NCI-H1092 treated with DMSO at 0.1 percent for 48 hours (cell line): ENCODE data around the gene TJAP1.
A peak's percentile ranks its signal among the peaks of the same experiment; 100 is the strongest.

Experiments
- DNase-seq: peaks from one replicate; lab custom pipeline; 2025; lab: John Stamatoyannopoulos, UW

Gene TJAP1, protein sequence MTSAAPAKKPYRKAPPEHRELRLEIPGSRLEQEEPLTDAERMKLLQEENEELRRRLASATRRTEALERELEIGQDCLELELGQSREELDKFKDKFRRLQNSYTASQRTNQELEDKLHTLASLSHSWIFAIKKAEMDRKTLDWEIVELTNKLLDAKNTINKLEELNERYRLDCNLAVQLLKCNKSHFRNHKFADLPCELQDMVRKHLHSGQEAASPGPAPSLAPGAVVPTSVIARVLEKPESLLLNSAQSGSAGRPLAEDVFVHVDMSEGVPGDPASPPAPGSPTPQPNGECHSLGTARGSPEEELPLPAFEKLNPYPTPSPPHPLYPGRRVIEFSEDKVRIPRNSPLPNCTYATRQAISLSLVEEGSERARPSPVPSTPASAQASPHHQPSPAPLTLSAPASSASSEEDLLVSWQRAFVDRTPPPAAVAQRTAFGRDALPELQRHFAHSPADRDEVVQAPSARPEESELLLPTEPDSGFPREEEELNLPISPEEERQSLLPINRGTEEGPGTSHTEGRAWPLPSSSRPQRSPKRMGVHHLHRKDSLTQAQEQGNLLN

DNA sequence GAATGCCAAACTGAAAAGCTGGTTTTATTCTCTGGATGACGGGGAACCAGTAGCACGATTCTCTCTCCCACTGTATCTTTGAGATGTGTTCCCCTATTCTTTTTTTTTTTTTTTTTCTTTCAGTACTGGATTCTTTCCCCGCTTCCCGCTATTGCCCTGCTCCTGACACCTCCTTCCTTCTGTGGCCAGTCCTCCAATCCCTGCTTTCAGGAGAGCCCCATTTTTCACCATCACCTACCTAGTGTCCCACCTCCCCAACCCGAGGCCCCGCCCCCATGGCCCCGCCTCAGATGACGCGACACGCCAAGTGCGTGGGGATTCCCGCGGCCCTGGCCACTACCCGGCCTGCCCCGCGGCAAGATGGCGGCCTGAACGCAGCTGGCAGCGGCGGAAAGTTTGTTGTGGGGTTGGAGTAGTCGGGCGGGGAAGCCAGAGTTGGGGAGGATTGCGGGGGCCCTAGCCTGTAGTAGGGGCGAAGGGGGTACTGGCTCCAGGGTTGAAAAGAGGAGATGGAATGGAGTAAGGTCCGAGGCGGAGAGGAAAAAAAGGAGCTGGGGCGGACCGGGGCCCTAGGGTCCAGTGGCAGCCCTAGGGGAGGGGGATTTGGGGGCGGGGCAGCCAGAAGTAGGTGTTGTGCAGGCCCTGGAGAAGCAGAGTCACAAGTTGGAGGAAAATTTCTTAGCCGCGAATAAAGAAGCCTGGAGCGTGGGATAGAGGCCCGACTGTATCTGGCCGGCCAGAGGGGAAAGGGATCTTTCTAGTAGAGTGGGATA, at the start of gene TJAP1:
Gene TJAP1, plus strand, starts transcription at position 336 of the 773 bp plus-strand sequence. CDS start 21,432 bp downstream, outside the sequence.
- DNase-seq: peak; percentile 97

DNA sequence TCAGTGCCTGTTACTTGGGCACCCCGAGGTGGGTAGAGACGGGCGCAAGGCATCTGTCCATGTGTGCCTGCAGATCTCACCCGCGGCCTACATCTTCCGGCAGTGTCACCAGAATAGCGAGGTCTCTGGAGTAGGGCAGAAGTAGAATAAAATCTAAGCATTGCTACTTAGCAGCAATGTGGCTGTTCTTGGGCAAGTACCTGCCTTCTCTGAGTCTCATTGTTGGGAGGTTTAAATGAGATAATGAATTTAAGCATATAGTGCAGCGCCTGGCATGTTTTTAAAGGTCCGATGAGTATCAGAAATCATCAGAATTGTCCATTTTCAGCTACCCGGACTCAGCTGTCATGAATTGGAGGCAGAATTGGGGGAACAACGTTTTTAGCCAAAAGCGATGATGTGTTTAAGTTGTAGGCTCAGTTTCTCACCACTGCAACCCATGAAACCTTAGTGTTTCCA, 49.2 kb upstream of the TJAP1 start:
- no peak for DNase-seq

DNA sequence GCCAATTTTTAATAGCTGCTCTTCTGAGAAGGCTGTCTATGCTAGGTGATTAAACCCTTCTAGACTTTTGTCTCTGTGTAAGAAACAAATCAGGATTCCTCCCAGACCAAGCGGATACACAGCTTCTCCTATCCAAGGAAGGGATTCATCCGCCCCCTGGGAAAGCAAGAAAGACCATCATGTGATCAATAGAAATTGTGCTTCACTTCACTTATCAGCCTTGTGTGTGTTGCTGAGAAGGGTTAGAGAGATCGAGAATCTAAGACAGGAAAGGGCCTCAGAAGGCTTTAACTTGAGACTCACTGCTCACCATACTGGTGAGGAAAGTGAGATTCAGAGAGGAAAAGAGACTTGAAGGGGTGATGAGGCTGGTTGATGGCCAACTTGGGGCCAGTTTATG, 48.5 kb upstream of the TJAP1 start:
- DNase-seq: no peak

DNA sequence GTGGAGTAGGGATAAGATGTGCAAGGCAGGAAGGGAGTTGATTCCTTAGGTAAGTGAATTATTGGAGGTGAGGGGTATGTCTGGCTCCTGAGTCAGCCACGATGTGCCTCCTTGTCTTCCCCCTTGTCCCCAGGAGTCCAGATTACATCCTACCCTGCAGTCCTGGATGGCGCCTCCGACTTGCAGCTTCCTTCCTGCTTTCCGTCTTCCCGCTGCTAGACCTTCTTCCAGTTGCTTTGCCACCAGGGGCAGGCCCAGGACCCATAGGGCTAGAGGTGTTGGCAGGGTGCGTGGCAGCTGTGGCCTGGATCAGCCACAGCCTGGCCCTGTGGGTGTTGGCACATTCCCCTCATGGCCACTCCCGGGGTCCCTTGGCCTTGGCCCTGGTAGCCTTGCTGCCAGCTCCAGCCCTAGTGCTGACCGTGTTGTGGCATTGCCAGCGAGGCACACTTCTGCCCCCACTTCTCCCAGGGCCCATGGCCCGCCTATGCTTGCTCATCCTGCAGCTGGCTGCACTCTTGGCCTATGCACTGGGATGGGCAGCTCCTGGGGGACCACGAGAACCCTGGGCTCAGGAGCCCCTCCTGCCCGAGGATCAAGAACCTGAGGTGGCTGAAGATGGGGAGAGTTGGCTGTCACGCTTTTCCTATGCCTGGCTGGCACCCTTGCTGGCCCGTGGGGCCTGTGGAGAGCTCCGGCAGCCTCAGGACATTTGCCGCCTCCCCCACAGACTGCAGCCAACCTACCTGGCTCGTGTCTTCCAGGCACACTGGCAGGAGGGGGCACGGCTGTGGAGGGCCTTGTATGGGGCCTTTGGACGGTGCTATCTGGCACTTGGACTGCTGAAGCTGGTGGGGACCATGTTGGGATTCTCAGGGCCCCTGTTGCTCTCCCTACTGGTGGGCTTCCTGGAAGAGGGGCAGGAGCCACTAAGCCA, 45.1 kb upstream of the TJAP1 start:
- no peak for DNase-seq

DNA sequence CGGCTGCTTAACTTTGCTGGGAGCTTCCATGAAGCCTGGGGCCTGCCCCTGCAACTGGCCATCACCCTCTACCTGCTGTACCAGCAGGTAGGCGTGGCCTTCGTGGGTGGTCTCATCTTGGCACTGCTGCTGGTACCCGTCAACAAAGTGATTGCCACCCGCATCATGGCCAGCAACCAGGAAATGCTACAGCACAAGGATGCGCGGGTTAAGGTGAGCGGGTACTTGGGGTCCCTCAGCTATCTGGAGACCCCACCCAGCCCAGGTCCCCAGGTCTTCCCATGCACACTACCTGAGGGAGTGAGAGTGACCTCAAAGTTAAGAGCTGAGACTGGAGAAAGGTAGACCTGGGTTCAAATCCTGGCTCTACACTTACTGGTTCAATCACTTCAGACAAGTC, 44.2 kb upstream of the TJAP1 start:
- DNase-seq: no peak

DNA sequence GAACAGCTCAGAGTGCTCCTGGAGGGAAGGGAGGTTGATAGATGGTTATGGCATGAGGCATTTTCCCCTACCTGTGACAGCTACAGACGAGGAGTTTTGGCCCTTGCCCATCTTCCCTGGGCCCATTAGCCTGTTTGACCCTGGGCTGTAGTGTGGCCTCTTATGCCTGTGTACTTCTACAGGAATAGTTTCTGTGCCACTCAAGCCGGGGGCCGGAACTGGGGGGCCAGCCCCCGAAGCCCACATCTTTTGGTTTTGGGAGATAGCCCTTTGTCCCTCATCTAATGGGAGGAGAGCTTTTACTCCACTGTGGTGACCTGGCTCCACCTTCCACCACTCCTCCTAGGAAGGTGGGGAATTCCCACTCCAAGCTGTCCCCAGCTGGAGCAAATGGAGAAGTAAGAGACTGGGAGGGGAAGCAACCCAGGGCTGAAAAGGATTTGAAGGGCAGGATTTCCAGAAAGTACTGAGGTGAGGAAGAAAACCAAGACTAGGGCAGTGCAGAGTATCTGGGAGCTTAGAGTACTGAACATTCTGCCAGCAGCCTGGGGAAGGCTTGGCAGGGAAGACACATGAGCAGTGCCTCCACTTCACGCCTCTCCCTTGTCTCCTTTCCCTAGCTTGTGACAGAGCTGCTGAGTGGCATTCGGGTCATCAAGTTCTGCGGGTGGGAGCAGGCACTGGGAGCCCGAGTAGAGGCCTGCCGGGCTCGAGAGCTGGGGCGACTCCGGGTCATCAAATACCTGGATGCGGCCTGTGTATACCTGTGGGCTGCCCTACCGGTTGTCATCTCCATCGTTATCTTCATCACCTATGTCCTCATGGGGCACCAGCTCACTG, 43.1 kb upstream of the TJAP1 start:
- no peak for DNase-seq

DNA sequence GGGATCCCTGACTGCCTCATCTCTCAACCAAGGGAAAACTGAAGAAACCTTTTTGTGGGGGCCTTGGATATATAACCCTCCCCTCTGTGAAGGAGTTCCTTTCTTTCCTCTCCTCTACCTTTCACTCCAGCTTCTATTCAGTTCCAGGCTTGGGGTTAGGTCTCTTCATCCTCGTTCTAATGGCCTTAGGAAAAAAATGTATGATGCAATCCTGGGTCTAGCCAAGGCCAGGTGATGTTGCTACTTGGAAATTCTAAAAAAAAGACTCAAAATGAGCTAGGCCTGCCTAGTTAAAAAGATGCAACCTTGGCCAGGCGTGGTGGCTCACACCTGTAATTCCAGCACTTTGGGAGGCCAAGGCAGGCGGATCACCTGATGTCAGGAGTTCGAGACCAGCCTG, 42.4 kb upstream of the TJAP1 start:
- no peak for DNase-seq

DNA sequence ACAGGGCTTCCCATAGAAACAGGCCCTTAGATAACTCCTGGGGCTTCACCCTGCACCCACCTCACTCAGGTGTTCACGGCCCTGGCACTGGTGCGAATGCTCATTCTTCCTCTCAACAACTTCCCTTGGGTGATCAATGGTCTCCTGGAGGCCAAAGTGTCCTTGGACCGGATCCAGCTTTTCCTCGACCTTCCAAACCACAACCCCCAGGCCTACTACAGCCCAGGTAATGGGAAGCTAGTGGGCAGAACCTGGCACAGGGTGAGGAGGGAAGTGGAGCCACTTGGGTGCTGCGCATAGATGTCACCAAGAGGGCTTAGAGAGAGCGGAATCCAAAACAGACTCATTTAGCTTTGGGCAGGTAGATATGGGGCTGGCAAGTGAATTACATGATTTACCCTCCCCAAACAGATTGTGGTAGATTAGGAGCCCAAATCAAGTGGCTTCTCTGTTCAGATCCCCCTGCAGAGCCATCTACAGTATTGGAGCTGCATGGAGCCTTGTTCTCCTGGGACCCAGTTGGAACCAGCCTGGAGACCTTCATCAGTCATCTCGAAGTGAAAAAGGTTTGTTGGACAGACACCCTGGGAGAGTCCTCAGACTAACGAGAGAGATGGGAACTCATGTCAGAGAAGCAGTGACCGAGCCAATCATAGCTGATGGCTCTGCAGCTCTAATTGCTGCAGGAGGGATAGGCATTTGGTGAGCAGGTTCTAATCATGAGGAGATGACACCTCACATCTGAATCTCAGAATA, 41.5 kb upstream of the TJAP1 start:
- no peak for DNase-seq

DNA sequence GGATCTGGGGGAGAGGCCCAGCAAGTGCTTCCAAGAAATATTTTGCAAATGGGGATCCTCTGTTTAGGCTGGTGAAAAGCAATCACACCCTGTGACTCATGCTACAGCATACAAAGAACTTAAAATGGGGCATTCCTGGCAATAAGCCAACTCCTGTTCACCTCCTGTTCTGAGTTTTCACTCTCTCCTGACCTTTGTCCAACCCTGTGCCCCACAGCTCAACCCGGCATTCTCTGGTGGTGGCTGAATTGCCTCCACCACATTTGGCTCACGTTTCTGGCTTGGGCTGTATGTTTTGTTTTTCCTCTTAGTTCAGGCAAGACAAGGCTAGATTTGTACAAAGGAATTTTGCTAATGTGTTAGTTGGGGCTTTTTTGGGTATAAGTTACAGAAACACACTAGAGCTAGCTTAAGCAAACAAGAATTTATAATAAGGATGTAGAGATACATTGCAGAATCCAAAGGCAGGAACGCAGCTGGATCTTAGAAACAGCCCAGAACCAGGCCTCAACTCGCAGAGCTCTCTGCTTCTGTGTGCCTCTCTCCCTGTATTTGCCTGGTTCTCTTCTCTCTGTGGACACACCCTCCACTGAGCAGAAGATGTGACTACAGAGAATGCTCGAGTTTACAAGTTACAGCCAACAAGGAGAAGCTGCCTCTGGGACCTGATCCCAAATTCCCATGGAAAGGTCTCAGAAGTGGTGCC, 40.6 kb upstream of the TJAP1 start:
- no peak for DNase-seq

DNA sequence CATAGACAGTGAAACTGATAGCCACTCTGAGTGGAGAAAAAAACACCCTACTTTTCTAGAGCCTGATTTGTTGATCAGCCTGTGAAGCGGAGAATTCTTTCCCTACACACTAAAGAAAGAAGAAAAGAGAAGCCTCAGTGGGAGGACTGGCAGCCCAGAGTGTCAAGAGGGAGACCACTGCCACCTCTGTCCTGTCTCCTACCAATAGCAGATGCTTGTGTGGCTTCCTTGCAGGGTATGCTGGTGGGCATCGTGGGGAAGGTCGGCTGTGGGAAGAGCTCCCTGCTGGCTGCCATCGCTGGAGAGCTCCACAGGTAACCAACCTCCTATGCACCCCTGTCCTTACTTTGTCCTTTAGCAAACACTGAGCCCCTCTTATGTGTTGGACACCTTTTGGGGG, 39.7 kb upstream of the TJAP1 start:
- no peak for DNase-seq

DNA sequence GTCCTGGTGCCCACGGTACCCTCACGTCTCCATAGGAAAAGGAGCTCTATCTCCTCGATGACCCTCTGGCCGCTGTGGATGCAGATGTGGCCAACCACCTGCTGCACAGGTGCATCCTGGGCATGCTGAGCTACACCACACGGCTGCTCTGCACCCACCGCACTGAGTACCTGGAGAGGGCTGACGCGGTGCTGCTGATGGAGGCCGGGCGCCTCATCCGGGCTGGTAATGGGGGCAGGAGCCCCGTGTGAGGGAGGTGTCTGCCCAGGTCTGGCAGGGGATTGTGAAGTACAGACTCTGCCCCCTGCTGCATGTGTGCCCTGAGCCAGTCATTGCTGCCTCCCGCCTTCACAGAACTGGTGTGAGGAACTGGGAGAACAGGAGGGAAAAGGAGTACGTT, 34.4 kb upstream of the TJAP1 start:
- DNase-seq: no peak

DNA sequence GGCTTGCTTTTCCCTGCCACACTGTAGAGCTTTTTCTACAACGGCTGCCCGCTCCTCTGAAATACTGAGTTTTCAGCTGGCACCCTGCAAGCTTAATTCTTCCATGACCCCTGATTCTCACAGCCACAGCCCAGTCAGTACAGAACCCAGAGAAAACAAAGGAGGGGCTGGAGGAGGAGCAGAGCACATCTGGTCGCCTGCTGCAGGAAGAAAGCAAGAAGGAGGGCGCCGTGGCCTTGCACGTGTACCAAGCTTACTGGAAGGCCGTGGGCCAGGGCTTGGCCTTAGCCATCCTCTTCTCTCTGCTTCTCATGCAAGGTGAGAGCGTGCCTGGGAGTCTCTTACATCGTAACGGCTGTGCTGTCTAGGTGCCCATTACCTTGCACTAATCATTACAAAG, 33.3 kb upstream of the TJAP1 start:
- DNase-seq: no peak

DNA sequence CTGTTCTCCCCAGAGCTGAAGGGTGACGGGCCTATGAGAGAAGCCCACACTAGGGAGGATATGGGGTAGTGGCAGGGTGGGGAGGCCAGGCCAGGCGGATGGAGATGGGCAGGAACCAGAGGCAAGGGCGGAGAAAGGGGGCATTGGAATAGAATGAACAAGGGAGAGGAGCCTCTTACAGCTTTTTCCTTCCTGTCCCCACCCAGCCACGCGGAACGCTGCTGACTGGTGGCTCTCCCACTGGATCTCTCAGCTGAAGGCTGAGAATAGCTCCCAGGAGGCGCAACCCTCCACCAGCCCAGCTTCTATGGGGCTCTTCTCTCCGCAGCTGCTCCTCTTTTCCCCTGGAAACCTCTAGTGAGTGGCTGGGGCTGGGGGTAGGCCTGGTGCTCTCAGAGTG, 32.8 kb upstream of the TJAP1 start:
- no peak for DNase-seq

DNA sequence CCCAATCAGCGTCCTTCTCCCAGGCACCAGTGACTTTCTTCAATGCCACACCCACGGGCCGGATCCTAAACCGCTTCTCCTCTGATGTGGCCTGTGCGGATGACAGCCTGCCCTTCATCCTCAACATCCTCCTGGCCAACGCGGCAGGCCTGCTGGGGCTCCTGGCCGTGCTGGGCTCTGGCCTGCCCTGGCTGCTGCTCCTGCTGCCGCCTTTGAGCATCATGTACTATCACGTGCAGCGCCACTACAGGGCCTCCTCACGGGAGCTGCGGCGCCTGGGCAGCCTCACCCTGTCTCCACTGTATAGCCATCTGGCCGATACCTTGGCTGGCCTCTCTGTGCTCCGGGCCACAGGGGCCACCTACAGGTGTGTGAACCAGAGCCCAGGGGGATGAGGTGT, 31.8 kb upstream of the TJAP1 start:
- DNase-seq: no peak

DNA sequence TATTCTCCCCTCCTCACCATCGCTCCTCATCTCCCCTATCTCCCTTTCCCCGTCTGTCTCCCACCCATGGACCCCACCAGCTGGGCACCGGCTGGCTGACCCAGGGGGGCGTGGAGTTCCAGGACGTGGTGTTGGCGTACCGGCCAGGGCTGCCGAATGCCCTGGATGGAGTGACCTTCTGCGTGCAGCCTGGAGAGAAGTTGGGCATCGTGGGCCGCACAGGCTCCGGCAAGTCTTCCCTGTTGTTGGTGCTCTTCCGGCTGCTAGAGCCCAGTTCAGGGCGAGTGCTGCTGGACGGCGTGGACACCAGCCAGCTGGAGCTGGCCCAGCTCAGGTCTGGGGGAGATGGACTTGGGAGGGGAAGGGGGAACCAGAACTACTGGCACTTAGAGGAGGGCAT, 29.8 kb upstream of the TJAP1 start:
- DNase-seq: no peak

DNA sequence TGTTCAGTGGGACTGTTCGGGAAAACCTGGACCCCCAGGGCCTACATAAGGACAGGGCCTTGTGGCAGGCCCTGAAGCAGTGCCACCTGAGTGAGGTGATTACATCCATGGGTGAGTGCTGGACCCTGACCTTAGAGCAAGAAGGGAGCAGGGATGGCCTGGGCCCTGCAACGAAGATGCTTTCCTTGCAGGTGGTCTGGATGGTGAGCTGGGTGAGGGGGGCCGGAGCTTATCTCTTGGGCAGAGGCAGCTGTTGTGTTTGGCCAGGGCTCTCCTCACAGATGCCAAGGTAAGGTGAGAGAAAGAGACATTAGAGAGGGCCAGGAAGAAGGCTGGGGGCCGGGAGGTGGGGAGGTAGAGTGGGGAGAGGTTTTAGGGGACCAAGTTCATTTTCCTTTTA, 28.5 kb upstream of the TJAP1 start:
- DNase-seq: no peak

DNA sequence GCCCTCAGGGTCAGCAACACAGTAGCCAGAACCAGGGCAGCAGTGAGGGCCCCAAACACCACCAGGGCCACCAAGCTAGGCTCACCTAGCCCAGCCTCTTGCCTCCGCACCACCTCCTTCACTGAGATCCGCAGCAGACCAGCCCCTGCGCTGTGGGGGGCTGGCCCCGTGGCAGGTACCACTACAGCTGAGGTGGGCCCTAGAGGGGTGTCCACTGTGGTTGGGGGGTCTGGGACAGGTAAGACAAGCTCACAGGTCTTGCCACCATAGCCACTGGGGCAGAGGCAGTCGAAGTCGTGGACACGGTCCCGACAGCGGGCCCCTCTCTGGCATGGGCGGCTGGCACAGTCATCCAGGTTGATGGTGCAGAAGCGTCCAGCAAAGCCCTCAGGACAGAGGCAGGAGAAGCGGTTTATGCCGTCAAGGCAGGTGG, 26.7 kb upstream of the TJAP1 start:
- DNase-seq: no peak

DNA sequence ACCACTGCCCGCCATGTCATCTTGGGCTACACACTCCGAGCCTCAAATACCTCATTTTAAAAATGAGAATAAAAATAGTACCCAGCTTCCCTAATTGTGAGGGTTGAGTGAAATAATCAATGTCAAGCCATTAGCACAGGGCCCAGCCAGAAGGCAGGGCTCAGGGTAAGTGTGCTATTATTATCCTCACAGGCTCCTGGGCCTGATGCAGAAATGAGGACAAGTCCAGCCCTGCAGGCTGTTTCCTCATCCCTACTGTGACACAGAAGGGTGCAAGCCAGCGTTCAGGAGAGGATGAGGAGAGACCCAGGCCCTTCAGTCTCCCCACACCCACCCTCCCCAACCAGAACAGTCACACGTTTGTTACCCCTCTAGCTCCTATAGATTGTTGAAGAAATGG, 26.0 kb upstream of the TJAP1 start:
- no peak for DNase-seq

DNA sequence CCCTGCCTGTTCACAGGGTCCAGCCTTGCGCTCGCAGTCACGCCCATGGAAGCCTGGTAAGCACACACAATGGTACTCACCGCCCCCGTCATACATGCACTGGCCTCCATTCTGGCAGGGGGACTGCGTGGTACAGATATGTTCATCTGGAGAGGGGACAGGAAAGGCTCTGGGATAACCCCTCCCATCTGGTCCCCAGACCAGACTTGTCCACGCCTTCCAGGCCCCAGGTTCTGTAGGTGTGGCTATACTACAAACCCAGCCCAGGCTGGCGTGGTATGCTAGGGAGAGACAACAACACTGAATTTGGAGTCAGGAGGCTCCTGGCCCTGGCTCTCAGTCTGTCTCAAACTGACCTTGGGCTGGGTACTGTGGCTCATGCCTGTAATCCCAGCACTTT, 25.4 kb upstream of the TJAP1 start:
- DNase-seq: no peak

DNA sequence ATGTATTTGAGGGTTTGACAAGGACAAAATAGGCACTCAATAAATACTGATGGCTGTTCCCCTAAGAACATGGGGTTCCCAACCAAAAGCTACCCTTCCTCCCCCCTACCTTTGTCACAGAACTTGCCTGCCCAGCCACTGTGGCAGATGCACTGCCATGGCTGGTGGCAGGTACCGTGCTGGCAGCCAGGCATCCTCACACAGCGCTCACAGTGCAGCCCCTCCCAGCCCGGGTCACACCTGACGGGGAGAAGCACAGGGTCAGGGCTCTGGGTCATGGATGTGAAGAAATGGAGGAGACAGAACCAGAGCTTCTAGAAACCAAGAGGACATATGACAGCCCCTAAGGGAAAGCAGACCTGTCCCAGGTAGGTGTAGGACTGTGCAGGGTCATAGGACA, 24.5 kb upstream of the TJAP1 start:
- no peak for DNase-seq
